HG02973 (cell line): ENCODE measurements around the gene INKA2.
"Not testable (repeated sequence)": the region's sequence is repeated elsewhere in the genome, so short reads cannot be mapped to it uniquely, and the experiment has no call there.

Experiments used
- ATAC-seq: cut with Tn5 transposase; IDR thresholded peaks from one replicate; pipeline ENCODE4 v1.9.1; 2021; ENCODE audit warnings: moderate library complexity; ENCODE audit not compliant: unreplicated experiment

The INKA2 gene

GRCh38 chr1:111751906-111752575, 12.8 kb upstream of the INKA2 start:
- ATAC-seq = no peak

DNA sequence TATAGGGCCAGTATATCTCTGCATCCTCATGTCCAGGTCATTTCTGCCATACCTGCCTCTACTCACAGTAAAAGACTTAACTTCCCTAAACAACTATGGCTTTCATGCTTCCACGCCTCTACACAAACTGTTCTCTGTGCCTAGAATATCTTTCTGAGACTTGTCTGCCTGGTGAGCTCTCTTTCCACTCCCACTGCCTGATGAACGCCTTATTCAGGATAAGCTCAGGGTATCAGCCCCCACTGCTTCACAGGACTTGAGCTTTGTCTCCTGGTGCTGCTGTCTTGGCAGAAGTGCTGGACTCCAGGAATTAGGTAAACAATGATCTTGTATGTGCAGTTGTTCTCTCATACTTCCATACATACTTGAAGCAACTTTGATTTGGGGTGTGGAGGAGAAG, 11.7 kb upstream of the INKA2 start:
- no peak for ATAC-seq

DNA sequence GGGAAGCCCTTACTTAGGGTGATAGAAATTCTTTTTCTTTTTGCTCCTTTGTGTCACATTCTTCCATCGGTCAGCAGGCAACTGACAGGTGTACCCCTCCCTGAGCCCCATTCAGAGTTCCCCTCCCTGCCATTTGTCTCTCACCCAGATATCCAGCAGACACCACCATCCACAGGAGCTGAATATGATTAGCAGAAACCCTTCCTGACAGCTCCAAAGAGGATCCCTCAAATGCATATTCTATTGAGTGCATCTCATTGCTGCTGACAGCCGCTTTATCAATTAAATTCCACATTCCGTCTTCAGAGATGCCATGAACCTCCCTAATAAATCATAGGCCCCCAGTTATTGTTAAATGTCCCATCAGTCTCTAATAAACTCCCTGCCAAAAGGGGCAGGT, 10.4 kb upstream of the INKA2 start:
- no peak for ATAC-seq

DNA sequence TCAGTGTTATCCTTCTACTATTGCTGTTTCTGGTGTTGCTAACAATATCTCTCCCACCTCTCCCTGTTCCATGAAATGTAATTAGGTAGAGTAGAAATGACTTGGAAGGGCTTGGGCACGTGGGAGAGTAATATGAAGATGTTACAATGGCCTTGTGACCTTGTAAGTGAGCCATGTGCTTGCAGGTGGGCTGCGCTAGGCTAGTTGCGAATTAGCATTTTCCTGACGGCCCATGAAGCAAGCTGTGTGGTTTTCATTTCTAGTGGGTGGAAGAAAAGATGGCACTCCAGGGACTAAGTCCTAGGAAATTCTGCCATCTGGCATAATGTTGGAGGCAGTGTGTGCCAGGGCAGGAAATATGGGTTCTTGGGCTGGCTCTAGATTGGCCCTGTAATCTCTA, 8.8 kb upstream of the INKA2 start:
- no peak for ATAC-seq

DNA sequence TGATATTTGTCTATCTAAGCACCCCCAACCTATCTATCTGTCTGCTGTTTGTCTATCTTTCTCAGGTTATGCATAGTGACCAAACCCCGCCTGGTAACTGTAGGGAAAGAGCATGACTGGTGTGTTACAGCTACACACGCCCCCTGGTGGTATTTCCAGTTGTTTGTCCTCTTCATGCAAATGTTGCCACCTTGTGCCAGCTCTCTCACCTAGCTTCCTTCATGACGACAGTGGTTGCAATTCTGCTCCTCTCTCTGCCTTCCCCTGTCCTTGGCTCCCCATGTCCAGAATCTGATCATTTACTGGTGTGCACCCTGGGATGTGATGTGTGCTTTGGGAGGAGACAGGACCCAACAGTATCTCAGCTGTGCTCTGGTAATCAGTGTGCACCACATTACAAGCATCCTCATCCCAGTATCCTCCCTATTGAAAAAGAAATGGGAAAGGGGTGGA, 8.1 kb upstream of the INKA2 start:
- ATAC-seq = no peak

DNA sequence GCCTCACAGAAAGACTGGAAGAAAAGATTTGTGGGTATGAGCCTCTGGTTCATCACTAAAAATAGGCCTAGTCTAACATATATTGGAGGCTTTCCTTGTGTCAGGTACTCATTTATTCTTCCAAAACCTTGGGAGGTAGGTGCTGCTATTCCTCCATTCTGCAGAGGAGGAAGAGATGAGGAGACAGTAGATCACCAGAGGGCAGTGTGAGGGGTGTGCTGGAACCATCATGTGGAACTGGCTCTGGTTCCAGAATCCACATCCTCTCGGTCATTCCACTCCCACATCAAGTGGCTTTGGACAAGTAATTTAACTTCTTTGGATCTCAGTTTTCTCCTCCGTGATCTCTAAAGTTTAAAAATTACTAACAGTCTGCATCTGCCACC, 7.4 kb upstream of the INKA2 start:
- no peak for ATAC-seq

- ATAC-seq = no peak
Observed at GRCh38 chr1:111745675-111746613, 6.7 kb upstream of the INKA2 start.

- no peak for ATAC-seq
Observed at GRCh38 chr1:111743679-111744101, 4.5 kb upstream of the INKA2 start.

DNA sequence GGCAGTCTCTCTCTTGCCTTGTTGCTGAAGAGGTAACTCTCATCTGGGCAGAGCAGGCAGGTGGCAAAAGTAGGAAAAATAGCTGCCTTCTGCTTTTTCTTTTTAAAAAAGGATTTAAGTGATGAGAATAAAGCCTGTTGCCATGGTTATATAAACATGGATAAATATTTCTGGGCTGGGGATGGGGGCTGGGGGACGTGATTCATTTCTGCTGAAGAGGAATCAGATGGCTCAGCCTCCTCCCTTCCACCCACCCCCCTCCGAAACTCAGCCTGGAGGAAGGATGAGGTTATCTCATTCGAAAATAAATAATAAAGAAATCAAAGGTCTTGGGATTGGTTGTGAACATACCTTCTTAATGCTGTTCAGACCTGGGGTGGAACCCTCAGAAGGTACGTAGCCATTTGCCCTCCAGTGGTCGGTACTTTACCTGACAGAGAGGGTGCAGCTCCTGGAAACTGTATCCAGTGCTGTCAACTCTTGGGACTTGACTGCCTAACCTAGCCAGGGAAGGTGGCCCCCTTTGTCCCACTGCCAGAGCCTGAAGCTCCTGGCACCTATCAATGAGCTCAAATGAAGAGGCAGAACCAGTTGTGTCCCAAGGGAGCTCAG, 3.8 kb upstream of the INKA2 start:
- no peak for ATAC-seq

DNA sequence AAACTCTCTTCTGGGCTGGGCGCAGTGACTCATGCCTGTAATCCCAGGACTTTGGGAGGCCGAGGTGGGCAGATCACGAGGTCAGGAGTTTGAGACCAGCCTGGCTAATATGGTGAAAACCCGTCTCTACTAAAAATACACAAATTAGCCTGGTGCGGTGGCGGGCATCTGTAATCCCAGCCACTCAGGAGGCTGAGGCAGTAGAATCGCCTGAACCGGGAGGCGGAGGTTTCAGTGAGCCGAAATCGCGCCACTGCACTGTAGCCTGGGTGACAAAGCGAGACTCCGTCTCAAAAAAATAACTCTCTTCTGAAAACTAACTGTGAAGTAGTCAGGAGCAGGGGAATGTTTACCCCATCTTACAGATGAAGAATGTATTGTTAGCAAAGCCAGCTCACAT, 3.1 kb upstream of the INKA2 start:
- not testable (repeated sequence) for ATAC-seq

DNA sequence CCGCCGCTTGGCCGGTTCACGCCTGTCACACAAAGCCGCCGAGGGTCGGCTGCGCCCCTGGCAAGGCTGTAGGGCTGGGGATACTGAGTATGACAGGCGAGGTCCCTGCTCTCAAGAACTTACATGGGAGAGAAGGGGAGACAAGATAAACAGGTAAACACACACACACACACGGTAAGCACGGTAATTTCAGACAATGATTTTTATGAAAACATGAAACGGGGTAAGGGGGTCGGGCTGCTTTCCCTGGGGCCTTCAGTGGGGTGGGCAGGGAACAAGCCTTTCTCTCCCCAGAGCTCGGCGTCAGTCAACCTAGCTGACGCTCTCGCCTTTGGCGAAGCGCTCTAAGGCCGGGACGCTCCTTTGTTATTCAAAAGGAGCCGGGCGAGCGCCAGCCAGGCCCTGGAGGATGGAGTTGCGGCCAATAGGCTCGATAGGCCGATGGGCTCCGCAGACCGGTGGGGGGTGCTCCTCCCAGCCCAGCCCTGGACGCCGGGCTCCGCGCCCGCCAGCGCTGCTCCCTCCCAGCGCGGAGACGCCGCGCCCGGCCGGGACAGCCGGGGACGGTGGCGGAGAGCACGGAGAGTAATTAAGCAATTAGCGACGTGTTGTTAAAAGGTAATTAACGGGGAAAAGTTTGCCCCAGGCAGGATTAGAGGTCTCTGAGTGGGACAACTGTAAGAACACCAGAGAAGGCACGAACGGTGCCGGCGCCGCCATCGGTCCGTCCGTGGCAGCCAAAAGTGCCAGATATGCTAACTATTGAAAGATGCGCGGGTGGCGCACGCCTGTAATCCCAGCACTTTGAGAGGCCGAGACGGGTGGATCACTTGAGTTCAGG, 950 bp upstream of the INKA2 start:
- ATAC-seq = no peak

- ATAC-seq = peak; percentile 26
Observed at GRCh38 chr1:111738436-111739193, 580 bp downstream of the INKA2 start.

GRCh38 chr1:111738133-111738435, 1.1 kb downstream of the INKA2 start:
- ATAC-seq = no peak

DNA sequence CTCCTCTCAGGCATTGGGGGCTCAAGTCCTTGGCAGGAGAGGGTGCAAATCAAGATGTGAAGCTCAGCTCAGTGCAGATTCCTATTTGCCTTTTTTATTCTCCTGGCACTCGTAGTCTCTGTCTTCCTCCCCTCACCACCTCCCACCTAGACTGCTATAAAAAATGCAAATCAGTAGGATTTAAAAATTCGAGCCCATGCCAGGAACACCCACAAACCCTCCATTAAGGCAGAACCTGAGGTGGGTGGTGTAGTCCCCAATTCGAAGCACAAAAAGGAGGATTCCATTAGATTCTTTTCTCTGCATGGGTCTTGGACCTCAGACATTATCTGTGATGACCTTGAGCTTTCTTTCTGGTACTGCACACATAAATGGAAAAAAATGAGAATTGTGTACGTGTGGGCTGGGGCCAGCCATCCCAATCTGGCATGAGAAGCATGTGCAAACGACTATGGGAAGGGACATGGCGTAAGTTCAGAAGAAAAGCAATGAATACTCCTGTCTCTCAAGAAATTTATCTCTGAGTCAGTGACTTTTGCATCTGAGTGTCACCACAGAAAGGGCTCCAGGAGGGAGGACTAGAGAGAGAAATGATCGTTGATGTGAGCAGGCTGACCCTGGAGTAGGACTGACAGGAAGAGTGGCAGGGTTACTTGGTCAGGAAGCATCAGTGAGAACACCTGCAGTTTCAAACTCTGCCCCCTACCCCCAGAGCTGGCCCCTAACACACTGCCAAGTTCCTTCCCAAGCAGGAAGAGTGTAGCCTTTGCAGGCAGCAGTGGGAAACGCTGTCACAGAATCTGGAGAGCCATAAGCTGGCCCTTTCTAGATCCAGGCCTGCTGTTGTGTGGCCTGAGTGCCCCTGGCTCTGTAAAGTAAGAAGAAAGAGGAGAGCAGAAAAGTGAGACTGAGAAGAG, 1.7 kb downstream of the INKA2 start:
- ATAC-seq = no peak

DNA sequence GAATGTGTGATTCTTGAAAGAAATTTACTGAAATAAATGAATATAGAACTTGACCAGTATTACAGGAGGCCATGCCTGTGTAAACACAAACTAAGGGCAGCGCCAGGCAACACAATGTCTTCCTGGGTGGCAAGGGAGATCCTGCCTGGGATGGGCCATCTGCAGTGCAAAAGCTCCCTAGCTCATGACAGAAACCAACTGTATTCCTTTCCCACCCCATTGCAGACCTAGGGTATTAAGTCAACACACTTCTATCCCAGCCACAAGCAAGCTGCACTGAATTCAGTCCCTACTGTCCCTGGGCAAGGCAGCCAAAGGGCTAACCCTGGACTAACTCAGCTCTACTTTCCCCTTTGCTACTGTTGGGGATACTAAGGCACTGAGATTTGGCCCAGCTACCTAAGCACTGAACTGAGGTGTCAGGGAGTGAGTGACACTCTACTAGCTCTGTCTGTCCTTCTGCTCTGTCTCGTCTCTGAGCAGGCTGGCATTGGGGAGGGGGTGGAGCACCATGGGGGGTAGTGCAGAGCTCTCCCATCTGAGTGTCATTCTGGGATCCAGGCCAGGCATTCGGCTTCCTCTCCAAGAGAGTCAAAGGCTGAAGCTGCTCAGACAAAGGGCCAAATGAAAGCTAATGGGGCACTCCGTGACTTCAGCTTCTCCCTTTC, 2.5 kb downstream of the INKA2 start:
- ATAC-seq = no peak

DNA sequence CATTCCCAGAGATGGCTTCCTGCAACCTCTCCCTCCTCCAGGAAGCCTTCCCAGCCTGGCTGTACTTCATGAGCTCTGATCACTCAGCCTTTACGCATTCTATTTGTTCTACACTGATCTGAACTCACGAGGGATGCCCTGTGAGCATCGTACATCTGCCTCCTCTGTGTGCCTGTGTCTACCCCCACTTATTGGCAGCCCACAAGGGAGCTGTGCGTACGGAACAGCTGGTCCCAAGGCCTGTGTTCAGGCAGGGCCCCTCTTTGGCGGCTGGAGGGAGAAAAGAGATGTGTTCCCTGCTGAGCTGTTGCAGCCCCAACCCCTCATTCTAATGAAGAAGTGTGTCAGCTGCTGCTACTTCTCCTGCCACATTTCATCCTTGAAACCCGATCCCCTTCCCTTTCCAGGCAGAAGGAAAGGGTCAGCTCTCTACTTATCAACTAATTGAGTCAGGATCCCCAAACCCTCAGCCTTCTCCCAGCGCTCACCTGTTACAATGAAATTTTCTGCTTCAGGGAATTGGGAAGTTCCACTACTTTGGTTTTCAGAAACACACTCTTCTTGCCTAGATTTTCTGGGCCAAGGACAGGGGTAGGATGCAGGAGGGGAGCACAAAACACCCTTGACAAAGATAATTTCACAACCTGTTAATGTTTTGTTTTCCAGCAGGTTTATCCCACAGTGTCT, 3.2 kb downstream of the INKA2 start:
- no peak for ATAC-seq

GRCh38 chr1:111735321-111735720, 3.9 kb downstream of the INKA2 start:
- no peak for ATAC-seq

DNA sequence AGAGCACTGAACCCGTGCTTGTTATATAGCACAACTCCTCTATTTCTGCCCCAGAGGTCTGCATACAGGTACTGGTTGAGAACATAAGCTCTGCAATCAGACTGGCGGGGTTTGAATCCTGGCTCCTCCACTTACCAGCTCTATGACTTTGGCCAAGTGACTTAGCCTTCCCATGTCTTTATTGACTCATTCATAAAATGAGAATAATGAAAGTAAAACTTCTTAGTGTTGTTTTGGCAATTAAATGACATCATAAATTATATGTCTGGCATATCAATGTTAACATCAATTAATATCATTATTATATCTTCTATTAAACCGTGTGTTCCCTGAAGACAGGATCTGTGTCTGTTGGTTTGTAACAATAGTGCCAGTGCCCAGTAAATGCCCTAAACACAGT, 4.3 kb downstream of the INKA2 start:
- ATAC-seq = no peak
